ENCODE measurements around the gene ASTN1.

The ASTN1 gene

DNA sequence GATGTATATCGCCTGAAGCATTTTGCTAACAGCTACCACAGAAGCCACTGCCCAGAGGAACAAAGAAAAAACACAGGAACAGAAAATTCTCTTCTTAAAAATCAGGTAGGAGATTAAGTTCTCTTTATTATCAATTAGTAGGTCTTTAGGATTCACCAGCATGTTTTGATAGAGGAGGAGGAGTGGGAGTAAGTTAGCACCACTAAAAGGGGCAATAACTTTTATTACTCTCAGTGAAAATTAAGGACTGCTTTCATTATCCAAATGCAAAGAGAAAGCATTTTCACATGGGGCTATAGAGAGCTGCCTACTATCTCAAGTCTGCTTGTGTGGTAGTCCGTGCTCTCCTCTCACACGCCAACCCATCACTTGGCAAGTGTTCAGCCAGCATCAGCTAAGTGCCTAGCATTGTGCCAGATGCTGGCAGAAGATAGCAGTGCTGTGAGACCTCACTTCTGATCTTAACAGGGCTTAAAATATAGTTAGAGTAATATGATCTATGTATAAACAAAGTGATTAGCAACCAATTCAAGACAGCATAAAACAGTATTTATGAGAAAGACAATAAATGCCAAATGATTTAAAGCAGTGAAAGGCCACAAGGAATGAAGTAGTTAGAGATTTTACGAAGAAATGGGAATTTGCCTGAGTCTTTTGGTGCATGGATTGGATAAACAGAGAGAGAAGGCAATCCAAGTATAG, 39.8 kb downstream of the ASTN1 start:
- DNase-seq (ENCODE audit: low read depth, low spot score), result no peak
- in situ Hi-C loops (cut with HindIII; ENCODE audit: low sequenced_read_pairs), result no loop called here
- H3K4me3 ChIP-seq (ENCODE audit: low read depth, low read length), result no peak overlapping the region
- TF ChIP-seq, protein P1, sequence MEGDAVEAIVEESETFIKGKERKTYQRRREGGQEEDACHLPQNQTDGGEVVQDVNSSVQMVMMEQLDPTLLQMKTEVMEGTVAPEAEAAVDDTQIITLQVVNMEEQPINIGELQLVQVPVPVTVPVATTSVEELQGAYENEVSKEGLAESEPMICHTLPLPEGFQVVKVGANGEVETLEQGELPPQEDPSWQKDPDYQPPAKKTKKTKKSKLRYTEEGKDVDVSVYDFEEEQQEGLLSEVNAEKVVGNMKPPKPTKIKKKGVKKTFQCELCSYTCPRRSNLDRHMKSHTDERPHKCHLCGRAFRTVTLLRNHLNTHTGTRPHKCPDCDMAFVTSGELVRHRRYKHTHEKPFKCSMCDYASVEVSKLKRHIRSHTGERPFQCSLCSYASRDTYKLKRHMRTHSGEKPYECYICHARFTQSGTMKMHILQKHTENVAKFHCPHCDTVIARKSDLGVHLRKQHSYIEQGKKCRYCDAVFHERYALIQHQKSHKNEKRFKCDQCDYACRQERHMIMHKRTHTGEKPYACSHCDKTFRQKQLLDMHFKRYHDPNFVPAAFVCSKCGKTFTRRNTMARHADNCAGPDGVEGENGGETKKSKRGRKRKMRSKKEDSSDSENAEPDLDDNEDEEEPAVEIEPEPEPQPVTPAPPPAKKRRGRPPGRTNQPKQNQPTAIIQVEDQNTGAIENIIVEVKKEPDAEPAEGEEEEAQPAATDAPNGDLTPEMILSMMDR (IDR thresholded peaks at IDR 0.05; ENCODE audit: low read depth, low read length), result no peak

- no peak overlapping the region for H3K4me3 ChIP-seq (ENCODE audit: low read depth, low read length)
- DNase-seq (ENCODE audit: low read depth, low spot score), result no peak
- TF ChIP-seq, protein P1 (IDR thresholded peaks at IDR 0.05; ENCODE audit: low read depth, low read length), result no peak
- in situ Hi-C loops (cut with HindIII; ENCODE audit: low sequenced_read_pairs), result no loop called here
Observed at GRCh38 chr1:177122461-177123251, 41.9 kb downstream of the ASTN1 start.

DNA sequence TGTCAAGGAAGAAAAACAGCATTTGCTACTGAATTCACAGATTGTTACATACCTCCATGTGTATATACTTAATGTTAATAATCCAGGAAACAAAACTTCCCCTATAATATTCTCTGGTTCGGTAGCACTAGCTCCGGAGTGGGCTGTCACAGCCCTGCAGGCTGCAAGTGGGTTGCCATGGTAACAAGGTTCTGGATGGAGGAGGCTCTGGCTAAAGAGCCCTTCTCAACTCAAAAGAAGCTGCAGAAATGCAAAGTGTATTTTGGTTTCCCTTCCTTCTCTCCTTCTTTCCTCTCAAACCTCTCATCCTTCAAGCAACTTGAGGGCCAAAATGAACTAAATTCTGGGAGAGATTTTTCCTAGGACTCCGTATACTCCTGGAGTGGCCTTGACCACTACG, 45.2 kb downstream of the ASTN1 start:
- in situ Hi-C loops (cut with HindIII; ENCODE audit: low sequenced_read_pairs), result no loop called here
- TF ChIP-seq, protein P1 (IDR thresholded peaks at IDR 0.05; ENCODE audit: low read depth, low read length), result no peak

GRCh38 chr1:177118901-177119300, 45.6 kb downstream of the ASTN1 start:
- H3K4me3 ChIP-seq (ENCODE audit: low read depth, low read length), result no peak overlapping the region
- in situ Hi-C loops (cut with HindIII; ENCODE audit: low sequenced_read_pairs), result no loop called here
- no peak for DNase-seq (ENCODE audit: low read depth, low spot score)
- TF ChIP-seq, protein P1 (IDR thresholded peaks at IDR 0.05; ENCODE audit: low read depth, low read length), result no peak

More for the DNA sequence above, 45.2 kb downstream of the ASTN1 start:
- DNase-seq (ENCODE audit: low read depth, low spot score), result no peak
- H3K4me3 ChIP-seq (ENCODE audit: low read depth, low read length), result no peak overlapping the region

DNA sequence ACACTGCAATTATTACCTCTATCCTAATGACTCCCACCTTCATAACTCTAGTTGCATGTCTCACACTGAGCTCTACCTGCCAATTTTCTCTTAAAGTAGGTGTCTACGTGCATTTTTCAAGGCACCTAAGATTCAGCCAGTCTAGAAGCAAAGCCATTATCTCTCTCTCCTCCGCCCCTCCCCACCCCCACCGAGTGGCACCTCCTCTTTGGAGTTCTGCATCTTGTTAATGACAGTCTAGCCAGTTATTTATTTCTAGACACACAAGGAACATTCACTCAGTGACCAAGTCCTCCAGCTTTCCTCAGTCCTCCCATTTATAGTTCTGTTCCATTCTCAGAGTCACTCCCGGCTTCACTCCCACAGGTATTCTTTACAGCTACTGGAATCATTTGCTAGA, 47.6 kb downstream of the ASTN1 start:
- no peak overlapping the region for H3K4me3 ChIP-seq (ENCODE audit: low read depth, low read length)
- TF ChIP-seq, protein P1 (IDR thresholded peaks at IDR 0.05; ENCODE audit: low read depth, low read length), result no peak
- in situ Hi-C loops (cut with HindIII; ENCODE audit: low sequenced_read_pairs), result no loop called here
- DNase-seq (ENCODE audit: low read depth, low spot score), result no peak

DNA sequence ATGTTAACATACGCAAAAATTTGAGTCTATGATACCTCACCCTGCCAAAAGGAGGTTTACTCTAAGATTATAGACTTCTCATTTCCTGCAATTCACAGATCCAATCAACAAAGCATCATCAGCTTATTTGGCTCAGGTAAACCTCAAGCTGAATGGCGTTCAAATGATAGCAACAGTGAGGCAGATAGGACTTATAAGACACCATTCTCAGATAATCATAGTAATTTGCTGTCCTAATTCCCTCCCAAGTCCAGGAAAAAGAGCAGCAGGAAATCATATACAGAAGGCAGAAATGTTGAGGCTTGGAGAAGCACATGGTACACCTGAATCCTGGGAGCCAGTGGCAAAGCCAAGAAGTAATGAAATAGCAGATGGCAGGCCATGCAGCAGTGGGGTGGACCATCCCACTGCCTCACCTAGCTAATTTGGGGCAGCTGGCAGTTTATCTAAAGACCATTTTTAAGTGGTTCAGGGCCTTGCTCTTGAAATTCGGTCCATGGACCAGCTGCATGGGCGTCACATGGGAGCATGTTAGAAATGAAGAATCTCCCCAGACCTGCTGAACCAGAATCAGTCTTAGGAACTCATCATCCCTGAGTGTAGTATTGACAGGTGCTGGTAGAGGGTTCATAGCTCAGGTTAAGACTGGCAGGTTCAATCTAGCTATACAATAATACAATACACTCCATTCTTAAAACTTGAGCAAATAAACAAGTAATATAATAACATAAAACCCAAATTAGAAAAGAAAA, 57.7 kb downstream of the ASTN1 start:
- in situ Hi-C loops (cut with HindIII; ENCODE audit: low sequenced_read_pairs), result no loop called here
- no peak overlapping the region for H3K4me3 ChIP-seq (ENCODE audit: low read depth, low read length)
- DNase-seq (ENCODE audit: low read depth, low spot score), result no peak

More for the DNA sequence above, 57.7 kb downstream of the ASTN1 start:
- TF ChIP-seq, protein P1 (IDR thresholded peaks at IDR 0.05; ENCODE audit: low read depth, low read length), result no peak

Data from astrocyte of the spinal cord (primary cell).